GM12875 (cell line): ENCODE data around the gene SHISA9.

Experiments used
- H3K4me3 ChIP-seq: one replicate; pipeline ENCODE4 v1.5.1; 2011; ENCODE audit warnings: low read depth, low read length, control low read depth
- CTCF ChIP-seq: IDR thresholded peaks from 2 replicates; pipeline ENCODE4 v1.5.1; 2011; ENCODE audit warnings: low read depth, mild to moderate bottlenecking, control low read depth, inconsistent platforms, low read length, moderate library complexity, borderline replicate concordance; ENCODE audit not compliant: insufficient read depth

The SHISA9 gene

GRCh38 chr16:13189250-13189649 is 287.9 kb downstream of the SHISA9 start:
- no peak overlapping the region for H3K4me3 ChIP-seq
- no peak for TF ChIP-seq CTCF

GRCh38 chr16:13193721-13194120 is 292.3 kb downstream of the SHISA9 start:
- no peak for TF ChIP-seq CTCF
- H3K4me3 ChIP-seq: no peak overlapping the region

GRCh38 chr16:13194766-13195165 is 293.4 kb downstream of the SHISA9 start:
- TF ChIP-seq CTCF: no peak
- no peak overlapping the region for H3K4me3 ChIP-seq

- no peak overlapping the region for H3K4me3 ChIP-seq
- no peak for TF ChIP-seq CTCF
Measured at GRCh38 chr16:13203725-13204124, 302.3 kb downstream of the SHISA9 start.

GRCh38 chr16:13205352-13205751 is 304.0 kb downstream of the SHISA9 start:
- no peak overlapping the region for H3K4me3 ChIP-seq
- no peak for TF ChIP-seq CTCF

- H3K4me3 ChIP-seq: no peak overlapping the region
- TF ChIP-seq CTCF: no peak
Measured at GRCh38 chr16:13206606-13207005, 305.2 kb downstream of the SHISA9 start.

- no peak overlapping the region for H3K4me3 ChIP-seq
- no peak for TF ChIP-seq CTCF
Measured at GRCh38 chr16:13207151-13207550, 305.8 kb downstream of the SHISA9 start.
